HT1080 (cell line): Measurements from ENCODE around the gene MALAT1. TPM values are rescaled to one million over a fixed set of nuclear protein-coding genes. Genes with fewer than 3 reads are reported as not detected.
"Not testable (repeated sequence)": the region's sequence is repeated elsewhere in the genome, so short reads cannot be mapped to it uniquely, and the experiment has no call there.

Experiments
- DNase-seq: peaks from one replicate; pipeline ENCODE4 v3.0.0-alpha.2; 2015; ENCODE audit warnings: low read depth
- total RNA-seq: library from RNA; depleted of rRNA; stranded (reverse); fragments of >200 nt; shearing (Covaris generic); gene quantifications from 2 replicates; pipeline ENCODE4 v1.2.3, GENCODE V29; 2014

The MALAT1 gene
- total RNA-seq, 1 experiment from 2014 or later, result 571 TPM

DNA sequence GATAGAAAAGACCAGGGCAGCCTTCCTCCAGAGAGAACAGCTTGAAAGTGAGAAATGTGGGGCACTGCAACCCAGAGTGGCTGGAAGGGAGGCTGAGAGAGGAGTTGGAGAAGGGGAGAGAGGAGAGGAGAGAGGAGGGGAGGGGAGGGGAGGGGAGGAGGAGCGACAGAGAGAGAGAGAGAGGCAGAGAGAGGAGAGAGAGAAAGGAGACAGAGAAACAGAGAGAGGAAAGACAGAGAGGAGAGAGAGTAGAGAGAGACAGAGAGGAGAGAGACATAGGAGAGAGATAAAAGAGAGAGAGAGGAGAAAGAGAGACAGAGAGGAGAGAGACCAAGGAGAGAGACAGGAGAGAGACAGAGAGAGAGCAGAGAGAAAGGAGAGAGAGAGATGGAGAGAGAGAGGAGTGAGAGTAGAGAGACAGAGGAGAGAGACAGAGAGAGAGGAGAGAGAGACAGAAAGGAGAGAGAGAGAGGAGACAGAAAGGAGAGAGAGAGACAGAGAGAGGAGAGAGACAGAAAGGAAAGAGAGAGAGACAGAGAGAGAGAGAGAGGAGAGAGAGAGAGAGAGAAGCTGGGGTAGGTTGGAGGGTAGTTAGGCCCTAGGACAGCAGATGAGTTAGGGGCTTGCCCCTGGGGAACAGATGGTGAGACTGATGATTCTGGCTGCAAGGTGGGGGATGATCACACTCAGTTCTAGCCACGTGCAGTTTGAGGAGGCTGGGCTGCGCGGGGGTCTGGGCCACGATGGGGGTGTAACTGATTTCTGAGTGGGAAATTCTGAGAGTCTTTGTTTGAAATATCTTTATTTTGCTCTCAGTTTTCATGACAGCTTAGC, 17.5 kb downstream of the MALAT1 start:
- no peak for DNase-seq

DNA sequence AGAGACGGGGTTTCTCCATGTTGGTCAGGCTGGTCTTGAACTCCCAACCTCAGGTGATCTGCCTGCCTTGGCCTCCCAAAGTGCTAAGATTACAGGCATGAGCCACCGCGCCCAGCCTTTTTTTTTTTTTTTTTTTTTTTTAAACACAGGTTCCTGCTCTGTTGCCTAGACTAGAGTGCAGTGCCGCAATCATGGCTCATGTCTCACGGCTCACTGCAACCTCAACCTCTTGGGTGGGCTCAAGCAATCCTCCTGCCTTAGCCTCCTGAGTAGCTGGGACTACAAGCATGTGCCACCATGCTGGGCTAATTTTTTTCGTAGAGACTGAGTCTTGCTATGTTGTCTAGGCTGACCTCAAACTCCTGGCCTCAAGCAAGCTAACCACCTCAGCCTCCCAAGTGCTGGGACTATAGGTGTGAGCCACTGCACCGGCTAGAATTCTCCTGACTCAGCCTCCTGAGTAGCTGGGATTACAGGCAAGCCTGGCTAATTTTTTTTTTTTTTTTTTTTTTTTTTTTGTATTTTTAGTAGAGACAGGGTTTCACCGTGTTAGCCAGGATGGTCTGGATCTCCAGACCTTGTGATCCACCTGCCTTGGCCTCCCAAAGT, 20.2 kb downstream of the MALAT1 start:
- not testable (repeated sequence) for DNase-seq

DNA sequence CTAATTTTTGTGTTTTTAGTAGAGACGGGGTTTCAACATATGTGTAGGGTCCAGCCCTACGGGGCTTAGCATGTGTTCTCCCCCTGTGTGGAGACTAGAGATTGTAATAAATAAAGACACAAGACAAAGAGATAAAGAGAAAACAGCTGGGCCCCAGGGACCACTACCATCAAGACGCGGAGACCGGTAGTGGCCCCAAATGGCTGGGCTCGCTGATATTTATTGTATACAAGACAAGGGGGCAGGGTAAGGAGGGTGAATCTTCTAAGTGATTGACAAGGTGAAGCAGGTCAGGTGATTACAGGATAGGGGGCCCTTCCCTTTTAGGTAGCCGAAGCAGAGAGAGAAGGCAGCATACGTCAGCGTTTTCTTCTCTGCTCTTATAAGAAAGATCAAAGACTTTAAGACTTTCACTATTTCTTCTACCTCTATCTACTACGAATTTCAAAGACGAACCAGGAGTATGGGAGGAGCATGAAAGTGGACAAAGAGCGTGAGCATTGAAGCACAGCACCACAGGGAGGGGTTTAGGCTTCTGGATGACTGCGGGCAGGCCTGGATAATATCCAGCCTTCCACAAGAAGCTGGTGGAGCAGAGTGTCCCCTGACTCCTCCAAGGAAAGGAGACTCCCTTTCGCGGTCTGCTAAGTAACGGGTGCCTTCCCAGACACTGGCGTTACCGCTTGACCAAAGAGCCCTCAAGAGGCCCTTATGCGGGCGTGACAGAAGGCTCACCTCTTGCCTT, 23.1 kb downstream of the MALAT1 start:
- not testable (repeated sequence) for DNase-seq

DNA sequence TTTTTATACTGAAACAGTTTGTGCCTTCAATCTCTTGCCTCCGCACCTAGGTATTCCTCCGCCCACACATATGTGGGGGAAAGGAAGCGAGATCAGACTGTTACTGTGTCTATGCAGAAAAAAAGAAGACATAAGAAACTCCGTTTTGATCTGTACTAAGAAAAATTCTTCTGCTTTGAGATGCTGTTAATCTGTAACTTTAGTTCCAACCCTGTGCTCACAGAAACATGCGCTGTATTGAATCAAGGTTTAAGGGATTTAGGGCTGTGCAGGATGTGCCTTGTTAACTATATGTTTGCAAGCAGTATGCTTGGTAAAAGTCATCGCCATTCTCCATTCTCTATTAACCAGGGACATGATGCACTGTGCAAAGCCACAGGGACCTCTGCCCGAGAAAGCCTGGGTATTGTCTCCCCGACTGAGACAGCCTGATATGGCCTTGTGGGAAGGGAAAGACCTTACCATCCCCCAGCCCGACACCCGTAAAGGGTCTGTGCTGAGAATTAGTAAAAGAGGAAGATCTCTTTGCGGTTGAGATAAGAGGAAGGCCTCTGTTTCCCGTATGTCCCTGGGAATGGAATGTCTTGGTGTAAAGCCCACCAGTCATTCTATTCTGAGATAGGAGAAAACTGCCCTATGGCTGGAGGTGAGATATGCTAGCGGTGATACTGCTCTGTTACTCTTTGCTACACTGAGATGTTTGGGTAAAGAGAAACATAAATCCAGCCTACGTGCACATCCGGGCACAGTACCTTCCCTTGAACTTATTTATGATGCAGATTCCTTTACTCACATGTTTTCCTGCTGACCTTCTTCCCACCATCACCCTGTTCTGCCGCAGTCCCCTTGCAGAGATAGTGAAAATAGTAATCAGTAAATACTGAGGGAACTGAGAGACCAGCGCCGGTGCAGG, 24.1 kb downstream of the MALAT1 start:
- DNase-seq, result not testable (repeated sequence)

DNA sequence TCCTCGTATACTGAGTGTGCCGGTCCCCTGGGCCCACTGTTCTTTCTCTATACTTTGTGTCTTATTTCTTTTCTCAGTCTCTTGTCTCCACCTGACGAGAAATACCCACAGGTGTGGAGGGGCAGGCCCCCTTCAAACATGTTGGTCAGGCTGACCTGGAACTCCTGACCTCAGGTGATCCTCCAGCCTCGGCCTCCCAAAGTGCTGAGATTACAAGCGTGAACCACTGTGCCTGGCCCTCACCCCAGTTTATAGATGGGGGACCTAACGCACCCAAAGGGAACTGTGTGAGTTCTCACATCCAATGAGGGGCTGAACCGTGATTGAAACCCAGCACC, 24.8 kb downstream of the MALAT1 start:
- DNase-seq, result not testable (repeated sequence)

DNA sequence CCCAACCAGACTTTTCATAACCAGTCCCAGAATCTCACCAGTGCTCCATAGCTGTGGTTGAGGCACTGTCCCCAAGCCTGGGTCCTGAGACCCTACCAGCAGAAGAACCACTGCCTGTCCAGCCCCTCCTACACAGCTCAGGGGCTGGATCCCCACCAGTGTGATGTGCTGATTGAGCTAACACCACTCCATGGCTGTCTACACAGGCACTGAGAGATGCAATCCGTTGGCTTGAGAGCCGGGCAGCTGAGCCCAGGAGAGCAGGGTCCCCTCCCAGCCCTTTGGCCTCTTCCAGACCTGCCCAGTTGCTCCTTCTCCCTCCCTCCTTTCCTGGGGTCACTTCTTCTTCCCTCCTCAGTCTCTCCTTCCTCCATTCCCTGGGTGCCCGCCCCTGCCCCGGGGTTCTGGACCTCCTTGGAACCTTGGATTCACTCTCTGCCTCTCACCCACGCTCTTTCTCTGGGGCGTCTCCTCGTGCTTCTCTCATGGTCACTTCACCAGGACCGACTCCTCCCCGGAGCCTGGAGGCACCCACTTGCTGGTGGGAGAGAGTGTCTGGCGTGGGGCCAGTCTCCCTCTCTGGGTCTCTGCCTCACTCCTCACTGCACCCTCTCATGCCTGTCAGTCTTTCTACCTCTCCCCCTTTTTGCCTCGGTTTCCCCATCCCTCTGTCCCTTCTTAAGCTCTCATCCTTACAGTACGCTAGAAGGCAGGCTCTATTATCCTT, 25.3 kb downstream of the MALAT1 start:
- no peak for DNase-seq

DNA sequence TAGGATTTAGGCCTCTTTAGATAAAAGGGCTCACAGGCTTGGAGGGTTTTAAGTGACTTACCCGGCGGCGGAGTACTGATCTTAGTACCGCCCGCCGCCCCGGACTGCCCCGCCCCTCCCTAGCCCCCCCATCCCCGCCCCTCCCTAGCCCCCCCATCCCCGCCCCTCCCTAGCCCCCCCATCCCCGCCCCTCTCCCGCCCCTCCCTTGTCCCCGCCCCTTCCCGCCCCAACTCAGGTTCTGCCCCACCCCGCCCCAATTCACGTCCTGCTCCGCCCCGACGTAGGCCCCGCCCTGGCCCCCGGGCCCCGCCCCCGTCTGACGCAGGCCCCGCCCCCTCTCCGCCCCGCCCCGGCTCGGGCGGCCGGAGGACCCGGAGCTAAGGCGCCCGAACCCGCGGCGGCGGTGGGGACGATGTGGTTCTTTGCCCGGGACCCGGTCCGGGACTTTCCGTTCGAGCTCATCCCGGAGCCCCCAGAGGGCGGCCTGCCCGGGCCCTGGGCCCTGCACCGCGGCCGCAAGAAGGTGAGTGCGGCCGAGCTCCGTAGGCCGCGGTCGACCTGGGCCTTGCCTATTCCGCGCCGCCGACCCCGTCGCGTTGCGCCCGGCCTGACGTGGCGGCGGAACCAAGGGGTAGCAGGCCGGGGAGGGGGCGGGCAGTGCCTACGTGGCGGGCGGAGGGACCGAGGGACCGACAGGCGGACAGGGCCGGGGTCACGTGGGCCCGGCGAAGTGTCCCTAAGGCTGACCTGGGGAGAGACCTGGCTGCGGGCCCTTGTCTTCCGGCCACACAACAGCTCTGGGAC, 26.1 kb downstream of the MALAT1 start, which contains the start of gene SCYL1:
Gene SCYL1 (plus strand): TSS at position 343 of the 805 bp plus-strand sequence. CDS start 71 bp downstream, at position 414.
- DNase-seq, result no peak

DNA sequence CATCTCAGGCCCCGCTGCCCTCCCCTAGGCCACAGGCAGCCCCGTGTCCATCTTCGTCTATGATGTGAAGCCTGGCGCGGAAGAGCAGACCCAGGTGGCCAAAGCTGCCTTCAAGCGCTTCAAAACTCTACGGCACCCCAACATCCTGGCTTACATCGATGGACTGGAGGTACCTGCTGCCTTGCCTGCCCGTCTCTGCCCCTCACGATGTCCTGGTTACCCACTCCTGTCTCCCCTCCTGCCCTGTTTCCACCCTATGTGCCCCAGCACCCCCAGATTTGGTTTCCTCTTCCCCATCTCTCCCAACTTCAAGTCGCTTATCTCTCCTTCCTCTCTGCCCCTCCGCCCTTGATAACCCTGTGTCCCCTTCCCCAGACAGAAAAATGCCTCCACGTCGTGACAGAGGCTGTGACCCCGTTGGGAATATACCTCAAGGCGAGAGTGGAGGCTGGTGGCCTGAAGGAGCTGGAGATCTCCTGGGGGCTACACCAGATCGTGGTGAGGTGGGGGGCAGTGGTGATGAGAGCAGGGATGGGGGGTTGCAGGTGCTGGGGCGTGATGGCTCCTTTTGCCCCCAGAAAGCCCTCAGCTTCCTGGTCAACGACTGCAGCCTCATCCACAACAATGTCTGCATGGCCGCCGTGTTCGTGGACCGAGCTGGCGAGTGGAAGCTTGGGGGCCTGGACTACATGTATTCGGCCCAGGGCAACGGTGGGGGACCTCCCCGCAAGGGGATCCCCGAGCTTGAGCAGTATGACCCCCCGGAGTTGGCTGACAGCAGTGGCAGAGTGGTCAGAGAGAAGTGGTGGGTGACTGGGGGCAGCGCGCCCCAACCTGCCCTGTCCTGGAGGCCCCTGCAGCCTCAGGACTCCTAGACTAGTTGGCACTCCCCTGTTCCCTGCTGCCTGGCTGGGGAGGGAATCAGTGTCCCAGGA, 27.0 kb downstream of the MALAT1 start:
- DNase-seq, result no peak

DNA sequence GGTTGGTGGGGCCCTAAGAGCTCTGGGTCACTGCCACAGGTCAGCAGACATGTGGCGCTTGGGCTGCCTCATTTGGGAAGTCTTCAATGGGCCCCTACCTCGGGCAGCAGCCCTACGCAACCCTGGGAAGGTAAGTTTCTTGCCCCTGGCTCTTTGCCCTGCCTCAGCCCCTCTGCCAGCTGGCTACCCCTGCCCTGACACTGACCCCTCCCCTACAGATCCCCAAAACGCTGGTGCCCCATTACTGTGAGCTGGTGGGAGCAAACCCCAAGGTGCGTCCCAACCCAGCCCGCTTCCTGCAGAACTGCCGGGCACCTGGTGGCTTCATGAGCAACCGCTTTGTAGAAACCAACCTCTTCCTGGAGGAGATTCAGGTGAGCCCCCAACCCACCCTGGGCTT, 27.9 kb downstream of the MALAT1 start:
- no peak for DNase-seq

DNA sequence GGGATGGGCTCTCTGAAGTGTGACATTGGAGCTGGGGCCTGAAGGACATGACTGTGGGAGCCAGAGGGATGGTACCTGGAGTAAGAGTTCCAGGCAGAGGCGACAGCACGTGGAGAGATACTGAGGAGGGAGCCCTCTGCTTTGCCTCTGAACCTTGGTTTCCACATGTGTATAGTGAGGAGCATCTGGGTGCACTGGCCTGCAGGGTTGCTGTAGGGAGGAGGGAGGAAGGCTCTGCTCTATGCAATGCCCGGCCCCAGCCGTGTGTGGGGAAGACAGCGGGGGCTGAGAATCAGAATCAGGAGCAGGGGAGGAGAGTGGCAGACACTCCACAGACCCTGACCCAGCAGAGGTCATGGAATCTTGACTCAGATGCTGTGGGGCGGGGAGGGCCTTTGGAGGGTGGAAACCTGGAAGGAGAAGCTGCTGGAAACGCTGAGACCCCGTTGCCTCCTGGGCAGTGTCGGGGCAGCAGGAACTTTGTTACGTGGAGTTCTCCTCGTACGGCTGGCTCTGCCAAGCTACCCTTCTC, 30.0 kb downstream of the MALAT1 start:
- no peak for DNase-seq

DNA sequence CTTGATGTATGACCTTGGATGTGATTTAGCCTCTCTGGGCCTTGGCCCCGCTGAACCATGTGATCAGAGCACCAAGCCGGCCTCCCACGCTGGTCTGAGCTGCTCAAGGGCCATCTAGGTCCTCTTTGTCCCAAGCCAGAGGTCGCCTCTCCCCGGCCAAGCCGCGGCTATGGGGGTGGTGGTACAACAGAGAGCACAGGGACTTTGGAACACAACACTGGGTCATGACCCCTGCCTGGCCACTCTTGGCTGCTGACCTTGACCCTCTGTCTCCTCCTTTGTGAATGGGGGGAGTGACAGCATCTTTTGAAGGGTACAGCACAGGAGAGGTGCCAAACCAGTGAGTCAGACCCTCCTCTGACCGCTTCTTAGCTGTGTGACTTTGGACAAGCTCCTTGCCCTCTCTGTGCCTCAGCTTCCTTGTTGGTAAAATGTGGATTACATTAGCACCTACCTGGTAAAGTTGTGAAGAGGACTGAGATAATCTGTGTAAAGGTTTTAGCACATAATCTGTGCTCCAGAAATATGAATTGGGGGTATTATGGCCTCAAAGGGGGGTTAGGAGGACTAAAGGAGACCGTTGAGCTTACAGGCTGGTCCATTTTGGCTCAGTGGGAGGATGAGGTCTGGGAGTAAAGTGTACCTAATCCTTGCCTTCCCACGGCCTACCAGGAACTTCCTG, 30.8 kb downstream of the MALAT1 start:
- DNase-seq, result no peak

DNA sequence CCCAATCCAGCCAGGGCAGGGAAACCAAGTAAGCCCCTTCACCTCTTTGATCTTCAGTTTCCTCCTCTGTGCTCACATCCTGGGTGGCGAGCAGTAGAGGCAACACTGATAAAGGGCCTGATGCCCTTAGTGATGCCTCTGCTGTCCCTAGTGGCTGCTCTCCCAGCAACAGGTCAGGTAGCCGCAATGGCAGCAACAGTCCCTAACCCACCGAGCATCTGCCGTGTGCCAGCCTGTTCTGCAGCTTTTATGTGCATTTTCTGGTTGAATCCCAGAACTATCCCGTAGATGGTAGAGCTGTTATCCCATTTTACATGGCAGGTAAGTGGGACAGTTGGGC, 31.3 kb downstream of the MALAT1 start:
- no peak for DNase-seq

DNA sequence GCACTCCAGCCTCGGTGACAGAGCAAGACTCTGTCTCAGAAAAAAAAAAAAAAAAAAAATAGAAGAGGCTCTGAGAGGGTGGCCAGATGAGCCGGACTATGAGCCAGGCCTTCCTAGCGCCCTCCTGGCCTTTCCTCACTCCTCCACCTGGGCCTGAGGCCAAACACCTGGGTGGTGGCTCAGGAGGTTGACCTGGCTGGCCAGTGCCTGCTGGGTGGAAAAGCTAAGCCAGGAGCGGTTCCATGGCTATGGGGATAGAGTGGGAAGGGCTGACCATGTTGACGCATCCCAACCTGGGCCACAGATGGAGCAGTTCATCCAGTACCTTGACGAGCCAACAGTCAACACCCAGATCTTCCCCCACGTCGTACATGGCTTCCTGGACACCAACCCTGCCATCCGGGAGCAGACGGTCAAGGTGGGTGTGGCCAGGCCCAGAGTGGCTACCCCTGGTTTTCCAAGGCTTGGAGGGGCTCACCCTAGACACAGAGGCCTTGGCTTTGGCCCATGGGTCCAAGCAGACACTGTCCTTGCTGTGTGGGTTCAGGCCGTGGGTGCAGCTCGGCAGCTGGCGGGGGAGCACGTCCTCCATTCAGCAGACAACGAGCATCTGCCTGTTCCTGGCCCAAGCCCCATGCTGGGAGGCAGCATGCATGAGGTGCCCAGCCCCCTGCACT, 33.7 kb downstream of the MALAT1 start:
- no peak for DNase-seq

DNA sequence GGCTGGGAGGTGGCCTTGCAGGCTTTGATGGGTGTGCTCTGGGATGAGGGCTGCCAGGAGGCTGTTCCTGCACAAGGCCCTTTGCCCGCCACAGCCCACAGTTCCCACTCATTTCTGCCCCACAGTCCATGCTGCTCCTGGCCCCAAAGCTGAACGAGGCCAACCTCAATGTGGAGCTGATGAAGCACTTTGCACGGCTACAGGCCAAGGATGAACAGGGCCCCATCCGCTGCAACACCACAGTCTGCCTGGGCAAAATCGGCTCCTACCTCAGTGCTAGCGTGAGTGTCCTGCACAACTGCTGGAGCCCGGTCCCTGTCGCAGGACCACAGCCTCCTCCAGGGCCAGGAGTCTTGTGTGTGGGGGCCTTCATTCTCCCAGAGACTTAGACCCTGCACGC, 36.3 kb downstream of the MALAT1 start:
- no peak for DNase-seq

DNA sequence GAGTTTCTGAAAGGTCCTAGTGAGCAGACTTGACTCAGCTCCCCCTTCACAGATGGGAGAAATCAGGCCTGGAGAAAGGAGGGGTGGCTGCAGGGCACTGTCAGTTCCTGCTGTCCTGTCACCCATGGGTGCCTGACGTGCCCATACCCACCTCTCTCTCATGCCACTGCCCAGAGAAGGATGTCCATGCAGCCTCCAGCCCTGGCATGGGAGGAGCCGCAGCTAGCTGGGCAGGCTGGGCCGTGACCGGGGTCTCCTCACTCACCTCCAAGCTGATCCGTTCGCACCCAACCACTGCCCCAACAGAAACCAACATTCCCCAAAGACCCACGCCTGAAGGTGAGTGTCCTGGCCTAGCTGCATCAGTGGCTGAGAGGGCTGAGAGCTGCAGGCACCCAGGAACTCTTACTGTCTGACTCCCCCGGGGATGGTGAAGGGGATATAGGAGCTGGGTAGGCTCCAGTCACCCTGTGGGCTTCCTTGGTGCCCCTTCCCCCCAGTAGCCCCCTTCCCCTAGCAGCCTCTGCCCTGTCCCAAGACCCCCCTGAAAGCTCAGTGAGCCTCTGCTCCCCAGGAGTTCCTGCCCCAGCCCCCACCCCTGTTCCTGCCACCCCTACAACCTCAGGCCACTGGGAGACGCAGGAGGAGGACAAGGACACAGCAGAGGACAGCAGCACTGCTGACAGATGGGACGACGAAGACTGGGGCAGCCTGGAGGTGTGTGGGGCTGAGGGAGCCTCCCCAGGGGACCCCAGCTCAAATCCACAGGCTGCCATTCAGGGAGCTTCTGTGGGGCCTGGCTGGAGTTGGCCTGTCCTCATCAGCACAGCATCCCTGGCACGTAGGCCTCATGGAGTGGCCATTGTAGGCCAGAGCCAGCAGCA, 37.8 kb downstream of the MALAT1 start:
- DNase-seq, result no peak

DNA sequence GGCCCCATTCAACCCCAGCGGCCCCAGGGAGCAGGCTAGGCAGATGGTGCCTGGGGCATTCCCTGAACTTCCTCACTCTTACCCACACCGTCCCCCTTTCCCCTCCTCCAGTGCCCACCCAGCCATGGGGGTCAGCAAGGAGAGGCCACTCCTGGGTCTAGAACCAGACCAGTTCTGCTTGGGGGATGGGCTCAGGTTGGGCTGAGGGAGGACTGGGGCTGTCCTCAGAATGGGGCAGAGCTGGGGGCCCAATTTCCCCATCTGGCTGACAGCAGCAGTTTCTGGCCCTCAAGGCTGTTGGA, 38.4 kb downstream of the MALAT1 start:
- DNase-seq, result no peak
